ENCODE data around the gene ITLN1.

Gene ITLN1

DNA sequence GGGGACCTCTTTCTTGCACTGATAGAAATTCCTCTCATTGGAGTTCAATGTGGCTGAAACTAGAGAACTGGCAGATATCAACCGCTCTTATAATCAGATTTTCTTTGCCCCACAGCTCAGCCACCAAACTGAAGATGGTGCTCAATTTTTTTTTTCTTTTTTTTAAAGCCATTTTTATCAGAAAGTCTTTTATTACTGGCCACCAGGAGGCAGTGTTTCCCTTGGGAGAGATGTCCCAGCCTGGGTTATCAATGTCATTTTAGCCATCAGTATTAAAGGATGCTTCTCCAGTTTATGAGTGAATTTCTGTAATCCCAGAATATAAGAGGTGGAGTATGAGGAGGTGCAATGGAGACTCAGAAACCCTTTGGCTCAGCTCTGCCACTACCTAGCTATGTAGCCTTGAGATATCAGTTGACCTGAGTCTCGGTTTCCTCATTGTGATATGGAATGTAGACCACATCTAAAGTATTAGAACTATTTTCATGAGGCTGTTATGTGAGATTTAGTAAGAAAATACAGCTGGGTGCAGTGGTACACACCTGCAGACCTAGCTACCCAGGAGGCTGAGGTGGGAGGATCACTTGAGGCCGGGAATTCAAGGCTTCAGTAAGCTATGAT, 49.9 kb downstream of the ITLN1 start:
- Histone ChIP-seq H3K27ac (ENCODE audit: low read length) (no peak overlapping the region), H3K9me3 (ENCODE audit: control insufficient read depth in 1 of 2, low read length in 2 of 2) (no peaks in the 10 kb centered on the region), H3K4me3 (ENCODE audit: low read depth in 1 of 2, low read length in 2 of 2) (no peak overlapping the region), H3K36me3 (ENCODE audit: control insufficient read depth in 1 of 2, insufficient read depth in 2 of 2, low read length in 2 of 2) (no peaks in the 10 kb centered on the region), H3K4me1 (ENCODE audit: control insufficient read depth in 1 of 2, insufficient read depth in 2 of 2, low read length in 2 of 2) (peaks cover 0 to 12% of the 10 kb centered on the region in 2 donors), H3K27me3 (ENCODE audit: low read depth, low read length) (no peaks in the 10 kb centered on the region)

GRCh38 chr1:160830321-160831153, 54.4 kb downstream of the ITLN1 start:
- Histone ChIP-seq H3K27ac (ENCODE audit: low read length) (no peak overlapping the region), H3K27me3 (ENCODE audit: low read depth, low read length) (no peaks in the 10 kb centered on the region), H3K36me3 (ENCODE audit: control insufficient read depth in 1 of 2, insufficient read depth in 2 of 2, low read length in 2 of 2) (no peaks in the 10 kb centered on the region), H3K9me3 (ENCODE audit: control insufficient read depth in 1 of 2, low read length in 2 of 2) (no peaks in the 10 kb centered on the region), H3K4me1 (ENCODE audit: control insufficient read depth in 1 of 2, insufficient read depth in 2 of 2, low read length in 2 of 2) (no peaks in the 10 kb centered on the region), H3K4me3 (ENCODE audit: low read depth in 1 of 2, low read length in 2 of 2) (no peak overlapping the region)

GRCh38 chr1:160829766-160830165, 55.2 kb downstream of the ITLN1 start:
- H3K9me3 ChIP-seq (ENCODE audit: control insufficient read depth in 1 of 2, low read length in 2 of 2), result no peaks in the 10 kb centered on the region
- H3K27ac ChIP-seq (ENCODE audit: low read length), result no peak overlapping the region
- no peak overlapping the region for H3K4me3 ChIP-seq (ENCODE audit: low read depth in 1 of 2, low read length in 2 of 2)
- H3K4me1 ChIP-seq (ENCODE audit: control insufficient read depth in 1 of 2, insufficient read depth in 2 of 2, low read length in 2 of 2), result no peaks in the 10 kb centered on the region
- H3K36me3 ChIP-seq (ENCODE audit: control insufficient read depth in 1 of 2, insufficient read depth in 2 of 2, low read length in 2 of 2), result no peaks in the 10 kb centered on the region
- H3K27me3 ChIP-seq (ENCODE audit: low read depth, low read length), result no peaks in the 10 kb centered on the region

DNA sequence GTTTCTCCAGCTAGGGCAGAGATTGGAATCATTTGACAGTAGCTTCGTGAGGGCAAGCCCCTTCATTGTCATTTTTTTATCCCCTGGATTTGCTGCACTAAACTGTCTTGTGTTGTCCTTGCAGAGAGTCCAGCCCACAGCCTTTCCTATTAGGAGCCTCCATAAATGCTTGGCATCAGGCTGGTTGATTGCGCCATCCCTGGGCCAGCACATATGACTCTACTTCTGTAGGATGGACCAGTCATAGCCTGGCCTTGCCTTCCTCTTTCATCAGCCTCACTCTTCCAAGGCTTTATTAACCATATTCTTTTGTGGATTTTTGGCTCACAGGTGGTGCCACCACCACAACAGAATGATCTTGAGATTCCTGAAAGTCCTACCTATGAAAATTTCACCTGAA, 57.6 kb downstream of the ITLN1 start:
- Histone ChIP-seq H3K9me3 (ENCODE audit: control insufficient read depth in 1 of 2, low read length in 2 of 2) (no peaks in the 10 kb centered on the region), H3K27me3 (ENCODE audit: low read depth, low read length) (no peaks in the 10 kb centered on the region), H3K4me1 (ENCODE audit: control insufficient read depth in 1 of 2, insufficient read depth in 2 of 2, low read length in 2 of 2) (no peaks in the 10 kb centered on the region), H3K4me3 (ENCODE audit: low read depth in 1 of 2, low read length in 2 of 2) (no peak overlapping the region), H3K36me3 (ENCODE audit: control insufficient read depth in 1 of 2, insufficient read depth in 2 of 2, low read length in 2 of 2) (no peaks in the 10 kb centered on the region), H3K27ac (ENCODE audit: low read length) (no peak overlapping the region)

DNA sequence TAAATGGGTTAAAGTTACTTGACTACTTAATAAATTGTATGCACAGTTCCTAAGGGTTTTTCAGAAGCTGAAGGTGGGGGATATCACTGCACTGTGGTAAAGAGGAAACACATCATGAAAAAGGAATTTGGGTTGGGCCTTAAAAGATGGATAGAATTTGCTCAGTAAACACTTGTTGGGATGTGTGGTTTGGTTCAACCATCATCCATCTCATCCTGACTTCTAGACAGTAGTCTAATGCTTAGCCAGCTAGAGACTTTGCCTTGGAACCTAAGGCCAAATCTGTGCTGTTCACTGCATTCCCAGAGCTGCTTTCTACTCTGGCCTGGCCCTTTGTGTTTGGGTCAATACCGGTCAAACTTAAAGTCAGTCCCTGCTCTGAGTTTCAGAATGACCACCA, 58.4 kb downstream of the ITLN1 start:
- no peak overlapping the region for H3K27ac ChIP-seq (ENCODE audit: low read length)
- no peaks in the 10 kb centered on the region for H3K4me1 ChIP-seq (ENCODE audit: control insufficient read depth in 1 of 2, insufficient read depth in 2 of 2, low read length in 2 of 2)
- H3K27me3 ChIP-seq (ENCODE audit: low read depth, low read length), result no peaks in the 10 kb centered on the region
- no peaks in the 10 kb centered on the region for H3K9me3 ChIP-seq (ENCODE audit: control insufficient read depth in 1 of 2, low read length in 2 of 2)
- no peak overlapping the region for H3K4me3 ChIP-seq (ENCODE audit: low read depth in 1 of 2, low read length in 2 of 2)
- H3K36me3 ChIP-seq (ENCODE audit: control insufficient read depth in 1 of 2, insufficient read depth in 2 of 2, low read length in 2 of 2), result no peaks in the 10 kb centered on the region

Measured in muscle layer of duodenum (tissue), 2 donors.